ENCODE results near the gene CPLX1. TPM values are rescaled to one million over a fixed set of nuclear protein-coding genes. Genes with fewer than 3 reads are reported as not detected.

The CPLX1 gene
- total RNA-seq, 4 donors from 2014 or later = 0.34 to 3.8 (median 0.74) TPM

GRCh38 chr4:764405-765169 is 61.3 kb downstream of the CPLX1 start:
- TF ChIP-seq CTCF (IDR thresholded peaks at IDR 0.05; ENCODE audit: low read depth) = no peak

GRCh38 chr4:763922-764321 is 62.0 kb downstream of the CPLX1 start:
- TF ChIP-seq CTCF (IDR thresholded peaks at IDR 0.05; ENCODE audit: low read depth) = no peak

- no peak for TF ChIP-seq CTCF (IDR thresholded peaks at IDR 0.05; ENCODE audit: low read depth)
Measured at GRCh38 chr4:763191-763810, 62.6 kb downstream of the CPLX1 start.

- no peak for TF ChIP-seq CTCF (IDR thresholded peaks at IDR 0.05; ENCODE audit: low read depth)
Measured at GRCh38 chr4:762211-763190, 63.4 kb downstream of the CPLX1 start.

GRCh38 chr4:761739-762138 is 64.2 kb downstream of the CPLX1 start:
- no peak for TF ChIP-seq CTCF (IDR thresholded peaks at IDR 0.05; ENCODE audit: low read depth)

GRCh38 chr4:761086-761485 is 64.8 kb downstream of the CPLX1 start:
- no peak for TF ChIP-seq CTCF (IDR thresholded peaks at IDR 0.05; ENCODE audit: low read depth)

GRCh38 chr4:760616-761015 is 65.3 kb downstream of the CPLX1 start:
- no peak for TF ChIP-seq CTCF (IDR thresholded peaks at IDR 0.05; ENCODE audit: low read depth)

Data from subcutaneous adipose tissue (tissue), 4 donors.